Fibroblast of skin of abdomen (primary cell): ENCODE results near the gene MYO1A.
"Not testable (repeated sequence)": the region's sequence is repeated elsewhere in the genome, so short reads cannot be mapped to it uniquely, and the experiment has no call there.

Experiments used
- DNase-seq: peaks from one replicate; pipeline ENCODE4 v3.0.0-alpha.2; 2013

Gene MYO1A

GRCh38 chr12:57046947-57047890 is 2.7 kb downstream of the MYO1A start:
- no peak for DNase-seq

DNA sequence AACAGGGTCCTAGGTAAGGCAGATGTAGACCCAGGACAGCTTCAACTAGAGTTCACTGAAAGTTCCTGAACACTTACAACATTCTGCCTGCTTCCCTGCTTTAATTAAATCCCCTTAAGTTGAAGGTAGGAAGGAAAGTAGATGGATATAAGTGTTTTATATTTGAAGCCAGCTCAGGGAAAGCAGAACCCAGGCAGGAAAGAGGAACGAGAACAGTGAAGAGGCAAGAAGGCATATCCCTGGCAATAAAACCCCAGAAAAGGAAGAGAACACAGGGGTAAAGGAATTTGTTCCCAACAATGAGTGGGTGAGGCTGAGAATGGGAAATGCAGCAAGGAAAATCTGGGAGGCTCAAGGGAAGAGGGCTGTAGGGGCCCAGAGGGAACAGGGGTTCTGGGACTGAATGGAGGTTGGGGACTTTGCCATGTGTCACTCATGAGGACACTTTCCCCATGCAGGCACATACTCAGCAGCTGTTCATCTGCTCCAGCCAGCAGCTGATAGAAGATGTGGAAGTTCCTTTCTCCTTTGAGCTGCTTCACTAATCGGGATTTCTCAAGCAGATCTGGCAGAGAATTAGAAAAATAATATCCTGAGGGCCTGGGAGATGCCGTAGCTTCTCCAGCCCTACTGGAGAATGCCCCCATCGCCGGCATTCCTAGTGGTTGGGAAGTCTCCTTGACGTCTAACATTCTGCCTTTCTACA is 3.7 kb downstream of the MYO1A start:
- DNase-seq = no peak

- DNase-seq = no peak
These were observed 5.0 kb downstream of the MYO1A start for GRCh38 chr12:57044889-57045288.

DNA sequence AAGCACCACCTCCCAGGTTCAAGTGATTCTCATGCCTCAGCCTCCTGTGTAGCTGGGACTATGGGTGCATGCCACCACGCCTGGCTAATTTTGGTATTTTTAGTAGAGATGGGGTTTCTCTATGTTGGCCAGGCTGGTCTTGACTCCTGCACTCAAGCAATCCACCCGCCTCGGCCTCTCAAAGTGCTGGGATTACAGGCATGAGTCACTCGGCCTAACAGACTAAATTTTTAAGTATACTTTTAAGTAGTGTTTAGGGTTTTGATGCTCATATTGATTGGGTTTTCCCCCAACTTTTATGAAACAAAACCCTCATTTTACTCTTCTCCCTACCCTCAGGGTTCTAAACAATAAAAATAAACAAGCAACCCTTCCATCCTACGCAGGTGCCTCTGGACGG is 5.5 kb downstream of the MYO1A start:
- no peak for DNase-seq

DNA sequence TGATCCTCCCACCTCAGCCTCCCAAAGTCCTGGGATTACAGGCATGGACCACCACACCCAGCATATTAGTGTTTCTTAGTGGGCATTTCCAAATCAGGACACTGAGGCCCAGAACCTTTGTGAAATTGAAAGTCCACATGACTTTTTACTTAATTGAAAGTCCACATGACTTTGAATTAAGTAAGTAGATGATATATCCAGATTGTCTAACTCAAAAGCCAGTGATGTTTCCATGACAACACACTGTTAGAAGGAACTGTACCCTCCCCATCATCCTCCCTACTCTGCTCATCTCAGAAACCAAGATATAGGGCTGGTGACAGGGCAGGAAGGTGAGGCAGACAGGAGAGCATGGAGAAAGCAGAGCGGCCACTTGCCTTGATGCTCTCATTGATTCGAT is 7.2 kb downstream of the MYO1A start:
- no peak for DNase-seq

- DNase-seq = no peak
These were observed 9.2 kb downstream of the MYO1A start for GRCh38 chr12:57040750-57041149.

GRCh38 chr12:57040211-57040610 is 9.7 kb downstream of the MYO1A start:
- no peak for DNase-seq

DNA sequence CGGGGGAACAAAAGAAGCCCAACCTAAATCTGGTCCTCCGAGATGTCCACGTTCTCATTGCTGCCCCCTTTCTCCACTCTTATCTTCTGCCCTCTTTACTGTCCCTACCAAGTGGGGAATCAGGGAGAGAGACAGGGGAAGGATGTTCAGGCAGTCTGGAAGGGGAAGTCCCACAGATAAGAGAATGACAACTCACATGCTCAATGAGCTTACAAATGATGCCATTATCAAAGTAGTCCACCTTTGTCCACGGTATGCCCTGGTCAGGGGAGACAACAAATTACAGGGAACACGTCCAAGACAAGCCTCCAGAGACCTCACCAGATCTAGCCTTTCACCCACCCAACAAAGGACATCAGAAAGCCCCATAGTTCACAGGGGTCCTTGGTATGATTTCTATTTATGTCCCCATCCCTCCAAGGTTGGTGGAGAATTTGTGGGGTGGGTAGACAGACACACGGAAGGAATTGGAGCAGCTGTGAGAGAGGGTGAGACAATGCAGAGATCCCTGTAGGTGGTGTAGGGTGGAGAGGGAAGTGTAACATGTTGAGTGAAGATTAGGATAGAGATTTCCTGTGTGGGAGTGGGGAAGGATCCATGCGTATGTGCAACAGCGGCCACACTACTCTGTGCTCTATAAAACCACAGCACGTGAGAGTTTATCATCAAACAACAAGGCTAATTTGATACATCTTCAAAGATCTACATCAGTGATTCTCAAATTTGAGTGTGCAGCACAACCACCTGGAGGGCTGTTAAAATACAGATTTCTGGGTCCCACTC is 10.7 kb downstream of the MYO1A start:
- DNase-seq = no peak

- DNase-seq = no peak
These were observed 12.7 kb downstream of the MYO1A start for GRCh38 chr12:57037264-57037663.

GRCh38 chr12:57033431-57033830 is 16.5 kb downstream of the MYO1A start:
- no peak for DNase-seq

GRCh38 chr12:57031789-57032188 is 18.1 kb downstream of the MYO1A start:
- no peak for DNase-seq

- no peak for DNase-seq
These were observed 18.7 kb downstream of the MYO1A start for GRCh38 chr12:57031138-57031725.

GRCh38 chr12:57029457-57029856 is 20.5 kb downstream of the MYO1A start:
- no peak for DNase-seq

- no peak for DNase-seq
These were observed 22.1 kb downstream of the MYO1A start for GRCh38 chr12:57027805-57028153.

- DNase-seq = no peak
These were observed 22.7 kb downstream of the MYO1A start for GRCh38 chr12:57027011-57027804.

DNA sequence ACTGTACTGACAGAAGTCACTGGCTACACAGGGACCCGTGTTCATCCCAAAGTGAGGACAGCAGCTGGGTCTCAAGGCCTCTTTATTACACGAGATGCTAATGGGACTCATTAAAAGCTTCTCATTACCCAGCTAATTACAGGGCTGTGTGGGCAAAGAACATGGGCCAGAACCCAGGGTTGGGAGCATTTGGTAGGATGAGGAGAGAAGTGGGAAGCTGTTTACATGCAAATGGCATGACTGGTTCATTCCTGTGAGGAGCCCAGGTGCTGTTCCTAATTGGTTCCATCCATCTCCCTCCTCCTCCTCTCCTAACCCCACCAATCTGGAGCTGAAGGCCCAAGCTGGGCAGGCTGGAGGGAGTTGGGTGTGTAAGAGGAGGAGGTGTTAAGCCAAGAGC is 24.7 kb downstream of the MYO1A start:
- DNase-seq = no peak

DNA sequence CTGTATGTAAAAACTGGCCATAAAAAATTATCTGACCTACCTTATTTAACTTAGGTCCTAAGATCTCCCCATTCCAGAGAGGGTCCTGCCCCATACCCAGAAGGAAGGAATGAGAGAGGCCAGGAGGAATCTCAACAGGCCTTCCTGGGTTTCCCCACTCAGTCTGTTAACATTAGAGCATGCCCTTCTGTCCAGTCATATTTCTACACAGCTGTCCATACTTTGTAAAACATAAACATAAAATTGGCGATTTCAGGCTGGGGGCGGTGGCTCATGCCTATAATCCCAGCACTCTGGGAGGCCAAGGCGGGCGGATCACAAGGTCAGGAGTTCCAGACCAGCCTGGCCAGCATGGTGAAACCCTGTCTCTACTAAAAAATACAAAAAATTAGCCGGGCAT is 27.6 kb downstream of the MYO1A start:
- DNase-seq = not testable (repeated sequence)

DNA sequence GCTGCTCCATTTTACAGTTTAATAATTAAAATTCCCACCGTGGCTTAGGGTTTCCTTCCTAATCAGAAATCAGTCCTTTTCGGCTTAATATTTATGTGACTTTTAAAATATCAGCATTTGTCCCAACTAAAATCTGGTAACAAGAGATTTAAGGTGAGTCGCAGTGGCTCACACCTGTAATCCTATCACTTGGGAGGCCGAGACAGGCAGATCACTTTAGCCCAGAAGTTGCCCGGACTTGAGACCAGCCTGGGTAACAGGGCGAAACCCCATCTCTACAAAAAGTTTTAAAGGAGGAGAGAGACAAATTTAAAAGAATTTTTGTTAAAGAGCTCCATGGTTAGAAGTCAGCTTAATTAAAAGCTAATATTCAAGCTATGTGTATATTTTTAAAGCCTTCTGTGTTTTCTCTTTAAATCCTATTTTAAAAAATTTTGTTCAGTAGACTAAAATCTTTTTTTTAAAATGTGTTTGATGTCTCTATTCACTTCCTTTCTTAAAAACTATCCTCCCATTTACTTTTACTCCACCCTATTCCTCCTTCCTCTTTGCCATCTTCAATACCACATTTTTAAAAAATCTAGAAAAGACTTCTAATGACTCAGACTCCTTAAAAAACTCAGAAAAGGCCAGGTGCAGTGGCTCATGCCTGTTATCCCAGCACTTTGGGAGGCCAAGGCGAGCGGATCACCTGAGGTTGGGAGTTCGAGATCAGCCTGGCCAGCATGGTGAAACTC is 29.8 kb downstream of the MYO1A start:
- no peak for DNase-seq

DNA sequence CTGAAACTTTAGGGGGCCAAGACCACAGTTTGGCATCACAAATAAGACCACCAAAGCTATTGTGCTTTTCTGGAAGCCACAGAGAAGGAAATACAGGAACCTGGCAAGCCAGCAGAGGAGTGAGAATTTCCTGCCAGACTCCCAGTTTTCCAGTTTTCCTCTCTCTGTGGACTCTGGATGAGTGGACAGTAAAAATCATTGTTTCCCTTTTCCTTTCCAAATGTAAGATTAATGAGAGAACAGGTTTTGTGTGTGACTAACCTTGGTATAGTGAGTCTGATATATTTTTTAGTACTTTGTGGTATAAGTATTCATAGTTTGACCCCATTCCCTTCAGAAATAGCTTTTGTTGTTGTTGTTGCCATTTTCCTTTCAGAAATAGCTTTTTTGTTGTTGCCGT is 31.0 kb downstream of the MYO1A start:
- DNase-seq = no peak

DNA sequence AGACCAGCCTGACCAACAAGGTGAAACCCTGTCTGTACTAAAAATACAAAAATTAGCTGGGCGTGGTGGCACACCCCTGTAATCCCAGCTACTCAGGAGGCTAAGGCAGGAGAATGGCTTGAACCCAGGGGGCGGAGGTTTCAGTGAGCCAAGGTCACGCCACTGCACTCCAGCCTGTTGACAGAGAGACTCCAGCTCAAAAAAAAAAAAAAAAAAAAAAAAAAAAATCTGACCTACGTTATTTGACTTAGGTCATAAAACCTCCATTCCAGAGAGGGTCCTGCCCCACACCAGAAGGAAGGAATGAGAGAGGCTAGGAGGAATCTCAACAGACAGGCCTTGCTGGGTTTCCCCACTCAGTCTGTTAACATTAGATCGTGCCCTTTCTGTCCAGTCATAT is 31.6 kb downstream of the MYO1A start:
- DNase-seq = not testable (repeated sequence)

- no peak for DNase-seq
These were observed 33.6 kb downstream of the MYO1A start, which contains the start of gene TAC3 for GRCh38 chr12:57016348-57016747. TAC3 (minus strand) TSS chr12:57016529; CDS start chr12:57015797, 732 bp downstream.
